Kasumi-1 (cell line): ENCODE data around the gene RBMS1.

Source experiments
- DNase-seq, 2 experiments: peaks; one replicate each; lab custom pipeline; 2025; lab: John Stamatoyannopoulos, UW

The RBMS1 gene

DNA sequence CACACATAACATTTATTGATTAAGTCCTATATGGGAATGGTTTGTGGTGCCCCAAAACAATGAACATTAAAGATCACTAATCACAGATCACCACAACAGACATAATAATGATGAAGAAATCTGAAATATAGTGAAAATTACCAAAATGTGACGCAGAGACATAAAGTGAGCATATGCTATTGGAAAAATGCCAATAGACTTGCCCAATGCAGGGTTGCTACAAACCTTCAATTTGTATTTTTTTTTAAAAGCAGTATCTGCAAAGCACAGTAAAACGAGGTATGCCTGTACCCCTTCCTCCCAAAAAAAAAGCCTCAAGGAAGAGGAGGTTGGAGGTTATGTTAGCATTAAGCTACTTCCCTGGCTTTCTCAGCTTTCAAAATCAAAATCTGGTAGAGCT lies 131.1 kb downstream of the RBMS1 start:
- DNase-seq: no peak

- no peak for DNase-seq
Measured at GRCh38 chr2:160362018-160362417, 131.6 kb downstream of the RBMS1 start.

GRCh38 chr2:160360089-160360757 lies 133.4 kb downstream of the RBMS1 start:
- no peak for DNase-seq

- no peak for DNase-seq
Measured at GRCh38 chr2:160358046-160358445, 135.6 kb downstream of the RBMS1 start.

GRCh38 chr2:160356485-160356884 lies 137.1 kb downstream of the RBMS1 start:
- DNase-seq: peak in 1 of 2 experiments; percentile 42

DNA sequence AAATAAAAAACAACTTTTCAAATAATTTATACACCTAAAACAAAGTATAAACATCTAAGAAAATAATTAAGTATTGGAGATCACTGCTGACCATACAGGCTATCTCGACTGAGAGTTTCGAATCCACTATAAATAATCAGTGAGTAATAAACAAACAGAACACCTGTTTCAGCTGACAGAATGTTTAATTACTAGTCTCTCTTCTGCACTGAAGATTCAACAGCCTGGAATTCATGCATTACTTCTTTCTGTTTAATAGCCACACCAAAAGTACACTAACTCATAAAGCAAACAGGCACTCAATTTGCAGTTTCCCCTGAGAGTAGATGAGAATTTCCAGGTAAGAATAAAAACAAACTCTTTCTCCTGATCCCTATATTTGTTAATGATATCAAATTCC lies 138.5 kb downstream of the RBMS1 start:
- DNase-seq: no peak

DNA sequence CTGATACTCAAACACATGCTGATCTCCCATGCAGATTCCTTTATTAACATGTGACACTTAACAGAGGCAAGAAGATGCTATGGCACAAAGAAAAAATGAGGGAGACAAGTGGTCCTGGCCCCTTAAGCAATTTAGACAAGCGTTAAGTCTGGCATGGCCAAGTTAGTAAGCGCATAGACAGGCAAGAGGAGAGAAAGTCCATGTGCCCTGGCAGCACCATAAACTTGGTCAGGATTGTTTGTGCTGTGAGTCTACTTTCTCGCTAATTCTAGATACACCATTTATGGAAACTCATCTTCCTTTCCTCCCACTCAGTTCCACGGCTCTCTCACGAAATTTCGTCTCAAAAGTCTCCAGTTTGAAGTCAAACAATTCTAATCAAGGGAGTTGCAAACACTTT lies 138.9 kb downstream of the RBMS1 start:
- DNase-seq: no peak

- DNase-seq: no peak
Measured at GRCh38 chr2:160353813-160354212, 139.8 kb downstream of the RBMS1 start.

DNA sequence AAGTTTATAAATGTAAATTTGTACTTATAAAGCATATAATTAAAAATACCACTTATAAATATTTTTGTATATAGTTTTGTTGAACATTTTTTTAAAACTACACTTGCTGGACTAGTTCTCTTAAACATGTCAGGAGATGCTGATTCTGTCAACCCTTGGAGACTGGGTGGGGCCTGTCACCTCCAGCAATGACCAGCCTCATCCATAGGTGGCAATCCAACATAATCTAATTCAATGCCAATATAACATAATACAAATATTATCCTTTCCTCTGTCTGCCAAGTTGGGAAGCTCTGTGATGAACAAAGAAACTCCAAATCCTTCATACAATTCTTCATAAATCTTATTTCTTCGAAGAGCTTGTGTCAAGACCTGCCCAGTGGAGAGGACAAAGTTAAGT lies 140.4 kb downstream of the RBMS1 start:
- DNase-seq: peak; percentile 43 to 45

- peak in 1 of 2 experiments; percentile 23 for DNase-seq
Measured at GRCh38 chr2:160352500-160352899, 141.1 kb downstream of the RBMS1 start.

GRCh38 chr2:160351956-160352355 lies 141.7 kb downstream of the RBMS1 start:
- peak; percentile 58 to 61 for DNase-seq

GRCh38 chr2:160349306-160349705 lies 144.3 kb downstream of the RBMS1 start:
- DNase-seq: no peak

DNA sequence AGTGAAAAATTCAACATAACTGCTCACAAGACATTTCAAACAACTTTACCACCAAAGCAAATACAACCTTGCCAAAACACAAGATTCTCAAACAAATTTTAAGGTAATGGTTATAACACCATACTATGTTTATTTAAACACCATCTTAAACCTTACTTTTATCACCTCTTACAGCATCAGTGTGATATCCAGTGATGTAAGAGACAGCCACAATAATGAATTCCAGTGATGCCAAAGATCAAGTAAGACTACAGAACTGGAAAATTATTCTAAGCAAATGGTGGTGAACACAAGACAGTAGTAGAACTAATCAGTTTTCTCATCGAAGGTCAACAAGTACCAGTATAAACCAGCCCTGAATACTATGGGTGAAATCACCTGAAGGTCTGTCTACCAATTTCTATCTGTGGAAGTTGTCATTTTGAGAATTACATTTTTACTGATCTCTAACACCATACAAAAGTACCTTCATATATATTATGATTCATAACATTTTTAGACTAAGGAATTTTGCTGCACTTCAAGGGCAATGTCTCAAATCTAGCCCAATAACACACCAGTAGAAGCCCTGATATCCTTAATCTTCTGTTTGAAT lies 146.2 kb downstream of the RBMS1 start:
- DNase-seq: no peak

- no peak for DNase-seq
Measured at GRCh38 chr2:160345071-160345764, 148.4 kb downstream of the RBMS1 start.

GRCh38 chr2:160343404-160343803 lies 150.2 kb downstream of the RBMS1 start:
- no peak for DNase-seq

- no peak for DNase-seq
Measured at GRCh38 chr2:160339726-160340125, 153.9 kb downstream of the RBMS1 start.

- DNase-seq: no peak
Measured at GRCh38 chr2:160338901-160339685, 154.5 kb downstream of the RBMS1 start.

GRCh38 chr2:160337728-160338127 lies 155.9 kb downstream of the RBMS1 start:
- DNase-seq: no peak

GRCh38 chr2:160336635-160337034 lies 157.0 kb downstream of the RBMS1 start:
- DNase-seq: no peak

- no peak for DNase-seq
Measured at GRCh38 chr2:160336105-160336504, 157.5 kb downstream of the RBMS1 start.

DNA sequence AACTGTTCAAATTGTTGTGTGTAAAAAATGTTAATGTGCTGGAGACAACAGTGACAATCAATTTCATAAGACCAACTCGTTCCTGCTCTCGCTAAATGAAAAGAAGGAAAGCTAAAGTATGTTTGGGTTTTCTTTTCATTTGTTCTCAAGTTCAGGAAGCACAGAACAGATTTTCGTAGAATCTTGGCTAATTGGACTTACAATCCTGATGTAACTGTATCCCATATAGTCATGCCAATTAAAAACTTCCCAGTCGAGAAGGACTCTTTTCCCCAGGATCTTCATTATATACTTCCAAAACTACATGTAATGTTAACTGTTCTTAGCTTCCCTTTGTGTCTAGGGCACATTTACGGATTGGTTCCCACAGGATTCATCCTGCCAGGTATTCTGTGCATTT lies 158.2 kb downstream of the RBMS1 start:
- DNase-seq: no peak

DNA sequence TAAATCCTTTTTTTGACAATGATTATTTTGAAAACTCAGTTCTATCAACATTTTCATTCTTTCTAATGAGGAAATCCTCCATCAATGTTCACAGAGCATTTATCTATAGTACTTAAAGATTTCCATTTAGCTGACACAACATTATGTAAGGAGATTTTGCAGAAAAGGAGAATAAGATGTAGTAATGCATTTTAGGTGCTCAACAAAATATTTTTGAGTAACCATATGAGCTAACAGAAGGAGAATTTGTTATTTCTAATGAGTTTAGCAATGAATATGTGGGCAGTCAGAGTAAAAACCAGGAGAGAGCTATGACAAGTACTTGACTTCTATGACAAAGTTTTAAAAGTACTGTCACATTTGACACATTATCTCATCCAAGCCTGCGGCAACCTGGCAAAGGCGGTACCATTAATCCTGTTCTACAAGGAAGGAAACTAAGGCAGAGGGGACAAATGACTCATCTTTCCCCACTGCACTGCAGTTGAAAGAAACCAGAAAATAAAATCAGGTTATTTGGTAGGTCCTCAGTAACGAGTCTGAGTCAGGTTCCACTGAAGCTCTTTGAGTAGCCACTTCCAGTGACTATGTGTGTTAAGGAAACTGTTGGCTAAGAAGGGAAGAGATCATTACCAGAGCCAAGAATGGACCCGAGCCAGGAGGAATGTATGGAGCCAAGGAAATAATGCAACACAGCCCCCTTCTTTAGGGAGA lies 159.4 kb downstream of the RBMS1 start:
- no peak for DNase-seq
